ENCODE results near the gene PPP2R5A. TPM values are rescaled to one million over a fixed set of nuclear protein-coding genes. Genes with fewer than 3 reads are reported as not detected.

The PPP2R5A gene
- total and polyA plus RNA-seq, 2 of the 8 experiments (the other 6 are each of a cell fraction or from before 2014, with no cell fraction given): 14.6 to 36.3 TPM

DNA sequence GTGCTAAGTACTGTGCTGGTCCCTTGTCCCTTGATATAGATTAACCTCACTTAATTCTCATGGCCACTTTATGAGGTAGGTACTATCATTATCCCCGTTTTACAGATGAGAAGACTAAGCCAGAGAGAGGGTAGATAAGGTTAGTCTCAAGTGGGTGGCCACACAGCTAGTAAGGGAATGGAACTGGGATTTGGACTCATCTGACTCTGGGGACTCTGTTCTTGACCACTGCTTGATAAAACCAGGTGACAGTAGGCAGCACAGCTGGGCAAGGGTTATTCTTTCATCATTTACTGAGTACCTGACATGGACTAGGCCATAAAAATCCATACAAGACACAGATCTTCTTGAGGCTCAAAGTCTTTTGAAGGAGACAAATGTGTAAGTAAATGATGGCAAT lies 37.2 kb upstream of the PPP2R5A start:
- H3K9me3 ChIP-seq (ENCODE audit: insufficient read depth in 2 of 2, low read depth in 1 of 2, low read length in 1 of 2): no peaks in the 10 kb centered on the region
- no peak overlapping the region for H3K4ac ChIP-seq (replicated peaks; ENCODE audit: insufficient read length, low read depth, low read length)
- no peaks in the 10 kb centered on the region for H3K23me2 ChIP-seq (ENCODE audit: low read depth, low read length)
- no peaks in the 10 kb centered on the region for H3K4me1 ChIP-seq (replicated peaks in 1 of 4; ENCODE audit: control insufficient read depth in 3 of 4, insufficient read depth in 4 of 4, low read length in 3 of 4)
- no peak overlapping the region for H3K14ac ChIP-seq (ENCODE audit: insufficient read length)
- FAIRE-seq (no peak), DNase-seq (ENCODE audit: low read depth in 1 of 2, low spot score in 2 of 2) (no peak)
- H2BK120ac ChIP-seq (replicated peaks; ENCODE audit: low read depth, low read length): no peak overlapping the region
- H3K23ac ChIP-seq (ENCODE audit: insufficient read length): no peak overlapping the region
- no peak overlapping the region for H3K27ac ChIP-seq (ENCODE audit: low read depth, low read length)
- H3K9ac ChIP-seq (replicated peaks in 1 of 4; ENCODE audit: extremely low read depth in 1 of 4, low read depth in 3 of 4, low read length in 3 of 4): no peak overlapping the region
- H3K18ac ChIP-seq (ENCODE audit: extremely low read depth, low read length): no peak overlapping the region
- H2BK20ac ChIP-seq (ENCODE audit: low read length): no peak overlapping the region
- TF ChIP-seq SP2 (IDR thresholded peaks at IDR 0.05; ENCODE audit: low read length) (no peak), POLR2A (IDR thresholded peaks at IDR 0.05; ENCODE audit: control extremely low read depth in 1 of 2, low read depth in 2 of 2, low read length in 2 of 2) (no peak), SIX5 (IDR thresholded peaks at IDR 0.05; ENCODE audit: low read depth, low read length) (no peak), POU5F1 (IDR thresholded peaks at IDR 0.05; ENCODE audit: low read depth, low read length) (no peak)
- H2BK12ac ChIP-seq (ENCODE audit: low read depth, low read length): no peak overlapping the region
- H2BK5ac ChIP-seq (ENCODE audit: low read depth, low read length): no peak overlapping the region
- WGBS, 2 experiments (ENCODE audit: extremely low coverage in 1 of 2, insufficient coverage in 1 of 2, insufficient read length in 1 of 2, insufficient replicate concordance in 2 of 2, low coverage in 1 of 2, low lambda C conversion rate in 2 of 2, missing lambda C conversion rate in 1 of 2): 89% methylated on average over 1 of the region's 1 CpG; no CpG with 5 or more reads in 1 of the 2 experiments
- no peaks in the 10 kb centered on the region for H3K79me2 ChIP-seq (ENCODE audit: control insufficient read depth in 1 of 2, insufficient read depth in 2 of 2, low read length in 2 of 2)
- no peak overlapping the region for H4K91ac ChIP-seq (replicated peaks; ENCODE audit: insufficient read length, low read length)
- ChIA-PET CTCF (ENCODE audit: partially characterized antibody) (interaction anchor here (0.7 to 1.5 kb wide), 3 partner anchors 21 to 177 kb away, joined by 3 to 4 read pairs (median 3); no protein-coding TSS in a partner anchor), POLR2A (ENCODE audit: partially characterized antibody) (no interaction called here)
- H4K8ac ChIP-seq (ENCODE audit: extremely low read depth, insufficient read depth, low read length): no peak overlapping the region
- no peak overlapping the region for H3K4me3 ChIP-seq (ENCODE audit: extremely low read depth in 1 of 4, insufficient read depth in 2 of 4, low read depth in 3 of 4, low read length in 4 of 4)
- H4K5ac ChIP-seq (ENCODE audit: insufficient read length, low read depth, low read length): no peak overlapping the region
- H3K79me1 ChIP-seq (ENCODE audit: low read depth, low read length): no peaks in the 10 kb centered on the region
- no peak overlapping the region for H3K4me2 ChIP-seq (ENCODE audit: insufficient read depth in 1 of 2, low read depth in 2 of 2, low read length in 2 of 2)
- no peak overlapping the region for H2BK15ac ChIP-seq (ENCODE audit: low read length)
- H2AFZ ChIP-seq (ENCODE audit: low read length): no peak overlapping the region
- H3K56ac ChIP-seq (replicated peaks; ENCODE audit: insufficient read length, low read depth, low read length): no peak overlapping the region
- no peak overlapping the region for H2AK5ac ChIP-seq (ENCODE audit: low read depth, low read length)
- no peaks in the 10 kb centered on the region for H3K27me3 ChIP-seq (replicated peaks in 1 of 4; ENCODE audit: control insufficient read depth in 3 of 4, extremely low read depth in 1 of 4, insufficient read depth in 3 of 4, low read length in 3 of 4)
- H3K36me3 ChIP-seq (ENCODE audit: control insufficient read depth in 2 of 4, insufficient read depth in 4 of 4, low read length in 3 of 4): no peaks in the 10 kb centered on the region
- no peaks in the 10 kb centered on the region for H4K20me1 ChIP-seq (replicated peaks in 1 of 2; ENCODE audit: control insufficient read depth in 1 of 2, insufficient read depth in 2 of 2, low read length in 2 of 2)
